T-helper 1 cell (primary cell): ENCODE data around the gene P2RX2.

Source experiments
- DNase-seq, 5 donors: peaks; one replicate each; pipeline ENCODE4 v3.0.0-alpha.2; 2012 to 2020

The P2RX2 gene

GRCh38 chr12:132665794-132666193 lies 47.2 kb downstream of the P2RX2 start:
- DNase-seq, result no peak

DNA sequence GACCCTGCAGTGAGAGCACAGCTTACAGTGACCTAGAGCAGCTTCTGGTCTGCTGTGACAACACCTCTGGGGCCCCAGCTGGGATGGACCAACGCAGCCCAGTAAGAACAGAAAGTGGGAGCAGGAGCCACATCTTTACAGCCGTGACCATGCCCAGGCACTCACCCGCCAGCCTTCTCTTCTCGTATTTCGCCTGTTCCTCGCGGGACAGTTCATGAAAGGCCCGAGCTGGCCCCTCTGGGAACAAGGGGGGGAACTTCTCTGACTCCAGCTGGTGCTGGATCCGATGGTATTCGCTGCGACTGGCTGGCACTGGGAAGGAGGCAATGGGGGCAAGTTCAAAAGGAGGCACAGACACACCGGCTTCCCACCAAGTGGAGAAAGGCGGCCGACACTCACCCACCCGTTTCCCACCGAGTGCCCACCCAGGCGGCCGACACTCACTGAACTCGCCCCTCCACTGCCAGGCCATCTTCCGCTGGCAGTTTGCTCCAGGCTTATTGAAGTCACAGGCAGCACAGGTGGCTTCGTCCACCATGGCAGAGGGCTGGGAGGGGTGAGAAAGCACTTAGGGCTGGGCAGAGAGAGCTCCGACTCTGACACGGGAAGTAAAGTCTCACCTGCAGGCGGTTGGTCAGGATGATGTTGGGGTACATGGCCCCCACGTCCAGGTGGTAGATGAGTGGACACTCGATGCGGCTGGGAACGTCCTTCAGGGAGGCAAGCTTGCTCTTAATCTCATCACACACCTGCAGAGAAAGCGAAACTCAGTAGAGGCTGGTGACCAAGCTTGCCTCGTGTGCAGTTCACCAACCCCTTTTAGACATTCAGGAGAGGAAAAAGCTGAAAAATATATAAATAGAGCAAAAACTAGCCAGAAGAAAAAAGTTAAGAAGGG lies 49.9 kb downstream of the P2RX2 start:
- no peak for DNase-seq

- DNase-seq, result no peak
These were observed 50.7 kb downstream of the P2RX2 start for GRCh38 chr12:132669166-132669879.
